HG03064 (cell line): ENCODE results near the gene RAB8B.
"Not testable (repeated sequence)": the region's sequence is repeated elsewhere in the genome, so short reads cannot be mapped to it uniquely, and the experiment has no call there.

Experiments used
- ATAC-seq: cut with Tn5 transposase; IDR thresholded peaks from one replicate; pipeline ENCODE4 v1.9.1; 2021; ENCODE audit warnings: low read depth; ENCODE audit not compliant: unreplicated experiment

RAB8B gene

GRCh38 chr15:63203451-63204090, 14.2 kb downstream of the RAB8B start:
- no peak for ATAC-seq

GRCh38 chr15:63206079-63206478, 16.7 kb downstream of the RAB8B start:
- no peak for ATAC-seq

GRCh38 chr15:63208824-63209223, 19.4 kb downstream of the RAB8B start:
- ATAC-seq = not testable (repeated sequence)

- ATAC-seq = no peak
These were observed 21.0 kb downstream of the RAB8B start for GRCh38 chr15:63210151-63211091.

GRCh38 chr15:63211092-63211490, 21.7 kb downstream of the RAB8B start:
- ATAC-seq = no peak

- no peak for ATAC-seq
These were observed 22.1 kb downstream of the RAB8B start for GRCh38 chr15:63211549-63211948.

GRCh38 chr15:63212050-63213004, 22.9 kb downstream of the RAB8B start:
- ATAC-seq = no peak

GRCh38 chr15:63218100-63218808, 28.8 kb downstream of the RAB8B start:
- no peak for ATAC-seq

- no peak for ATAC-seq
These were observed 29.8 kb downstream of the RAB8B start for GRCh38 chr15:63219196-63219710.

- ATAC-seq = no peak
These were observed 31.9 kb downstream of the RAB8B start for GRCh38 chr15:63221346-63221745.

- ATAC-seq = no peak
These were observed 34.1 kb downstream of the RAB8B start for GRCh38 chr15:63223463-63223862.

GRCh38 chr15:63225381-63225780, 36.0 kb downstream of the RAB8B start:
- ATAC-seq = no peak

- ATAC-seq = no peak
These were observed 36.9 kb downstream of the RAB8B start for GRCh38 chr15:63226155-63226883.

- no peak for ATAC-seq
These were observed 37.6 kb downstream of the RAB8B start for GRCh38 chr15:63226966-63227401.

GRCh38 chr15:63227689-63228088, 38.3 kb downstream of the RAB8B start:
- ATAC-seq = no peak

GRCh38 chr15:63231206-63231605, 41.8 kb downstream of the RAB8B start:
- no peak for ATAC-seq

- no peak for ATAC-seq
These were observed 42.3 kb downstream of the RAB8B start for GRCh38 chr15:63231706-63232105.

GRCh38 chr15:63232405-63232804, 43.0 kb downstream of the RAB8B start:
- no peak for ATAC-seq

- no peak for ATAC-seq
These were observed 43.5 kb downstream of the RAB8B start for GRCh38 chr15:63232943-63233342.
